HEK293 (cell line): ENCODE data around the gene EIF4B.
A peak's percentile ranks its signal among the peaks of the same experiment; 100 is the strongest.

ENCODE experiments used
- KLF1 ChIP-seq: fragments of 450-650 bp; formaldehyde crosslinking; IDR thresholded peaks from 2 replicates; pipeline ENCODE4 v1.5.1; 2016; ENCODE audit warnings: missing biosample characterization, missing genetic modification characterization
- ZBTB7A ChIP-seq: fragments of 450-650 bp; formaldehyde crosslinking; IDR thresholded peaks from 2 replicates; pipeline ENCODE4 v1.5.1; 2016; ENCODE audit warnings: low read depth, missing biosample characterization, missing genetic modification characterization
- ZFHX2 ChIP-seq: fragments of 450-650 bp; formaldehyde crosslinking; conservative IDR thresholded peaks from 2 replicates; pipeline ENCODE4 v1.5.1; 2016; ENCODE audit warnings: missing biosample characterization, missing genetic modification characterization
- ZFP37 ChIP-seq: fragments of 450-650 bp; formaldehyde crosslinking; IDR thresholded peaks from 2 replicates; pipeline ENCODE4 v1.5.1; 2016; ENCODE audit warnings: missing biosample characterization, missing genetic modification characterization
- ZFP41 ChIP-seq: fragments of 450-650 bp; formaldehyde crosslinking; IDR thresholded peaks from 2 replicates; pipeline ENCODE4 v1.5.1; 2016; ENCODE audit warnings: missing biosample characterization, missing genetic modification characterization, borderline replicate concordance
- ZNF239 ChIP-seq: fragments of 450-650 bp; formaldehyde crosslinking; IDR thresholded peaks from 2 replicates; pipeline ENCODE4 v1.5.1; 2016; ENCODE audit warnings: missing biosample characterization, missing genetic modification characterization
- ZNF248 ChIP-seq: fragments of 450-650 bp; formaldehyde crosslinking; IDR thresholded peaks from 2 replicates; pipeline ENCODE4 v1.5.1; 2017; ENCODE audit warnings: missing biosample characterization, missing genetic modification characterization
- ZNF785 ChIP-seq: fragments of 450-650 bp; formaldehyde crosslinking; IDR thresholded peaks from 2 replicates; pipeline ENCODE4 v1.5.1; 2016; ENCODE audit warnings: missing biosample characterization, missing genetic modification characterization
- TF ChIP-seq, protein P1 (sequence below): fragments of 450-650 bp; formaldehyde crosslinking; IDR thresholded peaks from 2 replicates; pipeline ENCODE4 v1.5.1; 2016; ENCODE audit warnings: missing biosample characterization, missing genetic modification characterization
- TF ChIP-seq, protein P2 (sequence below): fragments of 450-650 bp; formaldehyde crosslinking; IDR thresholded peaks from 2 replicates; pipeline ENCODE4 v1.5.1; 2016; ENCODE audit warnings: missing biosample characterization, missing genetic modification characterization
- TF ChIP-seq, protein P3 (sequence below): fragments of 450-650 bp; formaldehyde crosslinking; IDR thresholded peaks from 2 replicates; pipeline ENCODE4 v1.5.1; 2016; ENCODE audit warnings: missing biosample characterization, missing genetic modification characterization
- TF ChIP-seq, protein P4 (sequence below): fragments of 450-650 bp; formaldehyde crosslinking; conservative IDR thresholded peaks from 2 replicates; pipeline ENCODE4 v1.5.1; 2016; ENCODE audit warnings: low read depth, missing biosample characterization, missing genetic modification characterization

DNA sequence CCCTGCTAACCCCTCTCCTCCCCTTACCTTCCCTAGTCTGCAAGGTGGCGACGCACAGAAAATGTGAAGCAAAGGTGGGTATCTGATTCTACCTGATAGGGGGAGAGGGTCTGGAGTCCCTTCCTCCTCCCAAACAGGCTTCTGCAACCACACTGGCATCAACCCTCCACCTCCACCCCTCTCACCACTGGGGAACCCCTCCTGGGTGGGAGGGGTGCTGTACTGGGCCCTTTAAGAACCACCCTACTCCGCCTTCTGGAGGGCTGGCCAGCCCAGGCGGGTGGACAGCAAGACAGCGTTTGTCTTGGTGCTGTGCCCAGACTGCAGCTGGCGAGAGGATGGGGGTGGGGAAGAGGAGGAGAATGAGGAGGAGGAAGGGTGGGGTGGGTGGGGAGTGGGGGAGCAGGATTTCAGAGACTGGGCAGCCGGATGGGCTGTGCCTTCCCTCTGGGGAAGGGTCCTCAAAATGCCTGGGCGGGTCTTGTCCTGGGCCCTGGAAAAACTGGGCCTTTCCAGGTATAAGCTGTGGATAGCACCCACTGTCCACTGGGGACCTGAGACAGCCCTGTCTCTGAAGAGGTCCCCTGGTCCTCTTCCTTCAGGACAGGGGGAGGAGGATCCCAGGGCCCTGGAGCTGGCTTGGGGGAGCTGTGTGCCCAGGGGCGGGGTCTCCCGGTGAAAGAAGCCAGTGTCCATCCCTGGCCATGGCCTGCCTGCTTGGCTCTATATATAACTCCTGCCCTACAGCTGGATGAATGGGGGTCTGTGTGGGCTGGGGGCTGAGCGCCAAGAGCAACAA lies 46.4 kb downstream of the EIF4B start:
- TF ChIP-seq, protein P1, sequence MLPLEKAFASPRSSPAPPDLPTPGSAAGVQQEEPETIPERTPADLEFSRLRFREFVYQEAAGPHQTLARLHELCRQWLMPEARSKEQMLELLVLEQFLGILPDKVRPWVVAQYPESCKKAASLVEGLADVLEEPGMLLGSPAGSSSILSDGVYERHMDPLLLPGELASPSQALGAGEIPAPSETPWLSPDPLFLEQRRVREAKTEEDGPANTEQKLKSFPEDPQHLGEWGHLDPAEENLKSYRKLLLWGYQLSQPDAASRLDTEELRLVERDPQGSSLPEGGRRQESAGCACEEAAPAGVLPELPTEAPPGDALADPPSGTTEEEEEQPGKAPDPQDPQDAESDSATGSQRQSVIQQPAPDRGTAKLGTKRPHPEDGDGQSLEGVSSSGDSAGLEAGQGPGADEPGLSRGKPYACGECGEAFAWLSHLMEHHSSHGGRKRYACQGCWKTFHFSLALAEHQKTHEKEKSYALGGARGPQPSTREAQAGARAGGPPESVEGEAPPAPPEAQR (tag by site-specific recombination), result no peak
- TF ChIP-seq, protein P2, sequence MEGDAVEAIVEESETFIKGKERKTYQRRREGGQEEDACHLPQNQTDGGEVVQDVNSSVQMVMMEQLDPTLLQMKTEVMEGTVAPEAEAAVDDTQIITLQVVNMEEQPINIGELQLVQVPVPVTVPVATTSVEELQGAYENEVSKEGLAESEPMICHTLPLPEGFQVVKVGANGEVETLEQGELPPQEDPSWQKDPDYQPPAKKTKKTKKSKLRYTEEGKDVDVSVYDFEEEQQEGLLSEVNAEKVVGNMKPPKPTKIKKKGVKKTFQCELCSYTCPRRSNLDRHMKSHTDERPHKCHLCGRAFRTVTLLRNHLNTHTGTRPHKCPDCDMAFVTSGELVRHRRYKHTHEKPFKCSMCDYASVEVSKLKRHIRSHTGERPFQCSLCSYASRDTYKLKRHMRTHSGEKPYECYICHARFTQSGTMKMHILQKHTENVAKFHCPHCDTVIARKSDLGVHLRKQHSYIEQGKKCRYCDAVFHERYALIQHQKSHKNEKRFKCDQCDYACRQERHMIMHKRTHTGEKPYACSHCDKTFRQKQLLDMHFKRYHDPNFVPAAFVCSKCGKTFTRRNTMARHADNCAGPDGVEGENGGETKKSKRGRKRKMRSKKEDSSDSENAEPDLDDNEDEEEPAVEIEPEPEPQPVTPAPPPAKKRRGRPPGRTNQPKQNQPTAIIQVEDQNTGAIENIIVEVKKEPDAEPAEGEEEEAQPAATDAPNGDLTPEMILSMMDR (tag by site-specific recombination), result no peak
- no peak for TF ChIP-seq ZNF785 (tag by site-specific recombination)
- TF ChIP-seq ZNF248, result no peak
- TF ChIP-seq ZBTB7A (tag by site-specific recombination), result no peak
- TF ChIP-seq ZFP41, result no peak
- TF ChIP-seq ZFP37 (tag by site-specific recombination), result no peak
- TF ChIP-seq, protein P3, sequence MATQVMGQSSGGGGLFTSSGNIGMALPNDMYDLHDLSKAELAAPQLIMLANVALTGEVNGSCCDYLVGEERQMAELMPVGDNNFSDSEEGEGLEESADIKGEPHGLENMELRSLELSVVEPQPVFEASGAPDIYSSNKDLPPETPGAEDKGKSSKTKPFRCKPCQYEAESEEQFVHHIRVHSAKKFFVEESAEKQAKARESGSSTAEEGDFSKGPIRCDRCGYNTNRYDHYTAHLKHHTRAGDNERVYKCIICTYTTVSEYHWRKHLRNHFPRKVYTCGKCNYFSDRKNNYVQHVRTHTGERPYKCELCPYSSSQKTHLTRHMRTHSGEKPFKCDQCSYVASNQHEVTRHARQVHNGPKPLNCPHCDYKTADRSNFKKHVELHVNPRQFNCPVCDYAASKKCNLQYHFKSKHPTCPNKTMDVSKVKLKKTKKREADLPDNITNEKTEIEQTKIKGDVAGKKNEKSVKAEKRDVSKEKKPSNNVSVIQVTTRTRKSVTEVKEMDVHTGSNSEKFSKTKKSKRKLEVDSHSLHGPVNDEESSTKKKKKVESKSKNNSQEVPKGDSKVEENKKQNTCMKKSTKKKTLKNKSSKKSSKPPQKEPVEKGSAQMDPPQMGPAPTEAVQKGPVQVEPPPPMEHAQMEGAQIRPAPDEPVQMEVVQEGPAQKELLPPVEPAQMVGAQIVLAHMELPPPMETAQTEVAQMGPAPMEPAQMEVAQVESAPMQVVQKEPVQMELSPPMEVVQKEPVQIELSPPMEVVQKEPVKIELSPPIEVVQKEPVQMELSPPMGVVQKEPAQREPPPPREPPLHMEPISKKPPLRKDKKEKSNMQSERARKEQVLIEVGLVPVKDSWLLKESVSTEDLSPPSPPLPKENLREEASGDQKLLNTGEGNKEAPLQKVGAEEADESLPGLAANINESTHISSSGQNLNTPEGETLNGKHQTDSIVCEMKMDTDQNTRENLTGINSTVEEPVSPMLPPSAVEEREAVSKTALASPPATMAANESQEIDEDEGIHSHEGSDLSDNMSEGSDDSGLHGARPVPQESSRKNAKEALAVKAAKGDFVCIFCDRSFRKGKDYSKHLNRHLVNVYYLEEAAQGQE (tag by site-specific recombination), result 0 out of 2 replicates have a peak, but pooled peaks have one; percentile 19
- no peak for TF ChIP-seq ZNF239 (tag by site-specific recombination)
- TF ChIP-seq KLF1 (tag by site-specific recombination), result peak; percentile 87
- TF ChIP-seq, protein P4, sequence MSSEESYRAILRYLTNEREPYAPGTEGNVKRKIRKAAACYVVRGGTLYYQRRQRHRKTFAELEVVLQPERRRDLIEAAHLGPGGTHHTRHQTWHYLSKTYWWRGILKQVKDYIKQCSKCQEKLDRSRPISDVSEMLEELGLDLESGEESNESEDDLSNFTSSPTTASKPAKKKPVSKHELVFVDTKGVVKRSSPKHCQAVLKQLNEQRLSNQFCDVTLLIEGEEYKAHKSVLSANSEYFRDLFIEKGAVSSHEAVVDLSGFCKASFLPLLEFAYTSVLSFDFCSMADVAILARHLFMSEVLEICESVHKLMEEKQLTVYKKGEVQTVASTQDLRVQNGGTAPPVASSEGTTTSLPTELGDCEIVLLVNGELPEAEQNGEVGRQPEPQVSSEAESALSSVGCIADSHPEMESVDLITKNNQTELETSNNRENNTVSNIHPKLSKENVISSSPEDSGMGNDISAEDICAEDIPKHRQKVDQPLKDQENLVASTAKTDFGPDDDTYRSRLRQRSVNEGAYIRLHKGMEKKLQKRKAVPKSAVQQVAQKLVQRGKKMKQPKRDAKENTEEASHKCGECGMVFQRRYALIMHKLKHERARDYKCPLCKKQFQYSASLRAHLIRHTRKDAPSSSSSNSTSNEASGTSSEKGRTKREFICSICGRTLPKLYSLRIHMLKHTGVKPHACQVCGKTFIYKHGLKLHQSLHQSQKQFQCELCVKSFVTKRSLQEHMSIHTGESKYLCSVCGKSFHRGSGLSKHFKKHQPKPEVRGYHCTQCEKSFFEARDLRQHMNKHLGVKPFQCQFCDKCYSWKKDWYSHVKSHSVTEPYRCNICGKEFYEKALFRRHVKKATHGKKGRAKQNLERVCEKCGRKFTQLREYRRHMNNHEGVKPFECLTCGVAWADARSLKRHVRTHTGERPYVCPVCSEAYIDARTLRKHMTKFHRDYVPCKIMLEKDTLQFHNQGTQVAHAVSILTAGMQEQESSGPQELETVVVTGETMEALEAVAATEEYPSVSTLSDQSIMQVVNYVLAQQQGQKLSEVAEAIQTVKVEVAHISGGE (tag by site-specific recombination), result no peak
- TF ChIP-seq ZFHX2 (tag by site-specific recombination), result peak; percentile 67; the same call in 1 of the 2 replicates
